Trophoblast cell (in vitro differentiated cells and primary cell): Measurements from ENCODE around the gene ARFGAP3. TPM values are rescaled to one million over a fixed set of nuclear protein-coding genes. Genes with fewer than 3 reads are reported as not detected.
A peak's percentile ranks its signal among the peaks of the same experiment; 100 is the strongest.

Experiments used
- DNase-seq, 2 donors: peaks; one replicate each; pipeline ENCODE4 v3.0.0-alpha.2; 2016
- H2AFZ ChIP-seq: 2 replicates; pipeline ENCODE4 v1.6.1; 2013; ENCODE audit warnings: low read length, moderate library complexity, mild to moderate bottlenecking; ENCODE audit not compliant: insufficient read depth, poor library complexity
- H2AK5ac ChIP-seq: 2 replicates; pipeline ENCODE4 v1.6.1; 2013; ENCODE audit warnings: mild to moderate bottlenecking, low read length
- H2BK120ac ChIP-seq: 2 replicates; pipeline ENCODE4 v1.6.1; 2013; ENCODE audit warnings: low read length, mild to moderate bottlenecking, moderate library complexity; ENCODE audit not compliant: insufficient read depth, poor library complexity
- H2BK12ac ChIP-seq: 2 replicates; pipeline ENCODE4 v1.6.1; 2013; ENCODE audit warnings: mild to moderate bottlenecking, low read length, moderate library complexity
- H2BK5ac ChIP-seq: 2 replicates; pipeline ENCODE4 v1.6.1; 2013; ENCODE audit warnings: low read length, low read depth, moderate library complexity, mild to moderate bottlenecking; ENCODE audit not compliant: poor library complexity
- H3K14ac ChIP-seq: 2 replicates; pipeline ENCODE4 v1.6.1; 2013; ENCODE audit warnings: mild to moderate bottlenecking, low read length
- H3K18ac ChIP-seq: 2 replicates; pipeline ENCODE4 v1.6.1; 2013; ENCODE audit warnings: mild to moderate bottlenecking, low read length
- H3K23ac ChIP-seq: 2 replicates; pipeline ENCODE4 v1.6.1; 2013; ENCODE audit warnings: low read length
- H3K27ac ChIP-seq: 2 replicates; pipeline ENCODE4 v1.5.1; 2013; ENCODE audit warnings: low read depth, mild to moderate bottlenecking, inconsistent platforms, low read length, moderate library complexity
- H3K27me3 ChIP-seq: 2 replicates; pipeline ENCODE4 v1.6.1; 2013; ENCODE audit warnings: inconsistent platforms, mild to moderate bottlenecking, low read length, moderate library complexity; ENCODE audit not compliant: insufficient read depth
- H3K36me3 ChIP-seq, 2 experiments: 1 replicate in 1 of 2; 2 replicates in 1 of 2; pipeline ENCODE4 v1.6.1; 2013; ENCODE audit warnings: low read length in 2 of 2, mild to moderate bottlenecking in 2 of 2, moderate library complexity in 1 of 2; ENCODE audit not compliant: insufficient read depth in 2 of 2, control insufficient read depth in 1 of 2
- H3K4ac ChIP-seq: 2 replicates; pipeline ENCODE4 v1.6.1; 2013; ENCODE audit warnings: low read depth, mild to moderate bottlenecking, low read length, moderate library complexity
- H3K4me1 ChIP-seq, 2 experiments: 1 replicate in 1 of 2; 2 replicates in 1 of 2; pipeline ENCODE4 v1.6.1; 2013; ENCODE audit warnings: low read length in 2 of 2, mild to moderate bottlenecking in 2 of 2, moderate library complexity in 1 of 2; ENCODE audit not compliant: insufficient read depth in 2 of 2, control insufficient read depth in 1 of 2
- H3K4me2 ChIP-seq: 2 replicates; pipeline ENCODE4 v1.6.1; 2013; ENCODE audit warnings: inconsistent platforms, mild to moderate bottlenecking, low read length, moderate library complexity
- H3K4me3 ChIP-seq: 2 replicates; pipeline ENCODE4 v1.5.1; 2013; ENCODE audit warnings: mild to moderate bottlenecking, low read depth, low read length, inconsistent platforms
- H3K79me1 ChIP-seq: one replicate; pipeline ENCODE4 v1.6.1; 2013; ENCODE audit warnings: low read length
- H3K79me2 ChIP-seq: 2 replicates; pipeline ENCODE4 v1.6.1; 2013; ENCODE audit warnings: low read length, mild to moderate bottlenecking; ENCODE audit not compliant: control insufficient read depth, insufficient read depth, poor library complexity
- H3K9ac ChIP-seq: 2 replicates; pipeline ENCODE4 v1.6.1; 2013; ENCODE audit warnings: mild to moderate bottlenecking, low read length
- H3K9me3 ChIP-seq: 2 replicates; pipeline ENCODE4 v1.6.1; 2013; ENCODE audit warnings: low read depth, mild to moderate bottlenecking, control low read depth, inconsistent platforms, low read length; ENCODE audit not compliant: insufficient read depth
- H4K12ac ChIP-seq: 2 replicates; pipeline ENCODE4 v1.6.1; 2013; ENCODE audit warnings: low read depth, mild to moderate bottlenecking, low read length, moderate library complexity
- H4K8ac ChIP-seq: 2 replicates; pipeline ENCODE4 v1.6.1; 2013; ENCODE audit warnings: low read depth, mild to moderate bottlenecking, low read length, moderate library complexity
- H4K91ac ChIP-seq: one replicate; pipeline ENCODE4 v1.6.1; 2013; ENCODE audit warnings: low read depth, mild to moderate bottlenecking, low read length, moderate library complexity
- WGBS: extraction: QIAGEN DNeasy Blood & Tissue Kit; methylation state at CpG from one replicate; pipeline ENCODE4 v1.1.7; 2013; ENCODE audit warnings: missing lambda C conversion rate; ENCODE audit not compliant: insufficient read length, insufficient coverage; ENCODE audit errors: extremely low coverage; 5-methylcytosine and 5-hydroxymethylcytosine counted together
- polyA plus RNA-seq: library from polyadenylated mRNA; stranded (reverse); fragments of 200-250 nt; gene quantifications from 2 replicates; pipeline ENCODE4 v1.2.3, GENCODE V29; 2013

Gene ARFGAP3, protein sequence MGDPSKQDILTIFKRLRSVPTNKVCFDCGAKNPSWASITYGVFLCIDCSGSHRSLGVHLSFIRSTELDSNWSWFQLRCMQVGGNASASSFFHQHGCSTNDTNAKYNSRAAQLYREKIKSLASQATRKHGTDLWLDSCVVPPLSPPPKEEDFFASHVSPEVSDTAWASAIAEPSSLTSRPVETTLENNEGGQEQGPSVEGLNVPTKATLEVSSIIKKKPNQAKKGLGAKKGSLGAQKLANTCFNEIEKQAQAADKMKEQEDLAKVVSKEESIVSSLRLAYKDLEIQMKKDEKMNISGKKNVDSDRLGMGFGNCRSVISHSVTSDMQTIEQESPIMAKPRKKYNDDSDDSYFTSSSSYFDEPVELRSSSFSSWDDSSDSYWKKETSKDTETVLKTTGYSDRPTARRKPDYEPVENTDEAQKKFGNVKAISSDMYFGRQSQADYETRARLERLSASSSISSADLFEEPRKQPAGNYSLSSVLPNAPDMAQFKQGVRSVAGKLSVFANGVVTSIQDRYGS
- polyA plus RNA-seq, result 35.4 and 35.7 TPM in 2 replicates

- peak within 1 kb of the TSS; percentile 96 for H3K14ac ChIP-seq
- H3K4me2 ChIP-seq, result peak within 1 kb of the TSS; percentile 77
- H3K9me3 ChIP-seq, result peaks cover 2% of the 10 kb centered on the region
- H3K4ac ChIP-seq, result peak within 1 kb of the TSS; percentile 84
- H3K79me1 ChIP-seq, result peaks cover 11% of the 10 kb centered on the region
- H3K4me3 ChIP-seq, result peak within 1 kb of the TSS; percentile 92
- no peaks in the 10 kb centered on the region for H3K36me3 ChIP-seq
- peak within 1 kb of the TSS; percentile 87 for H3K18ac ChIP-seq
- H2AK5ac ChIP-seq, result peak within 1 kb of the TSS; percentile 68
- H3K23ac ChIP-seq, result no peak within 1 kb of the TSS
- WGBS, result no CpG with 5 or more reads among the region's 111 CpGs
- peak within 1 kb of the TSS; percentile 83 for H2AFZ ChIP-seq
- peak within 1 kb of the TSS; percentile 78 for H2BK5ac ChIP-seq
- peaks cover 0 to 2% of the 10 kb centered on the region in 2 experiments for H3K4me1 ChIP-seq
- no peaks in the 10 kb centered on the region for H3K27me3 ChIP-seq
- peak within 1 kb of the TSS; percentile 78 for H2BK120ac ChIP-seq
- H4K12ac ChIP-seq, result peak within 1 kb of the TSS; percentile 95
- peak within 1 kb of the TSS; percentile 91 for H3K27ac ChIP-seq
- H3K9ac ChIP-seq, result peak within 1 kb of the TSS; percentile 86
- peak within 1 kb of the TSS; percentile 94 for H4K8ac ChIP-seq
- peak within 1 kb of the TSS; percentile 91 for H4K91ac ChIP-seq
- H2BK12ac ChIP-seq, result peak within 1 kb of the TSS; percentile 6
- peaks cover 4% of the 10 kb centered on the region for H3K79me2 ChIP-seq
- peak; percentile 95 to 97 for DNase-seq
Observed at GRCh38 chr22:42856865-42857704, at the start of gene ARFGAP3. ARFGAP3 (minus strand) TSS chr22:42857273; CDS start chr22:42857182, 91 bp downstream.

- no peak for DNase-seq
- H3K14ac ChIP-seq, result no peak overlapping the region
- H4K12ac ChIP-seq, result no peak overlapping the region
- H3K27ac ChIP-seq, result no peak overlapping the region
- H2BK120ac ChIP-seq, result no peak overlapping the region
- H3K23ac ChIP-seq, result peak overlapping the region; percentile 23
- no peak overlapping the region for H2BK5ac ChIP-seq
- no peak overlapping the region for H3K4ac ChIP-seq
- H3K36me3 ChIP-seq, result peaks cover 39 to 50% of the 10 kb centered on the region in 2 experiments
- no peak overlapping the region for H2BK12ac ChIP-seq
- WGBS, result no CpG with 5 or more reads among the region's 5 CpGs
- no peak overlapping the region for H2AK5ac ChIP-seq
- H4K8ac ChIP-seq, result no peak overlapping the region
- H2AFZ ChIP-seq, result no peak overlapping the region
- no peaks in the 10 kb centered on the region for H3K27me3 ChIP-seq
- H3K9me3 ChIP-seq, result no peaks in the 10 kb centered on the region
- no peak overlapping the region for H3K18ac ChIP-seq
- no peak overlapping the region for H3K4me3 ChIP-seq
- H4K91ac ChIP-seq, result no peak overlapping the region
- no peak overlapping the region for H3K9ac ChIP-seq
- no peaks in the 10 kb centered on the region for H3K79me2 ChIP-seq
- H3K79me1 ChIP-seq, result no peaks in the 10 kb centered on the region
- H3K4me1 ChIP-seq, result no peaks in the 10 kb centered on the region
- H3K4me2 ChIP-seq, result no peak overlapping the region
Observed at GRCh38 chr22:42905702-42906183, 48.7 kb upstream of the ARFGAP3 start.

GRCh38 chr22:42905217-42905616 lies 48.1 kb upstream of the ARFGAP3 start:
- H2BK5ac ChIP-seq, result no peak overlapping the region
- no peak overlapping the region for H2AK5ac ChIP-seq
- no peaks in the 10 kb centered on the region for H3K79me2 ChIP-seq
- peaks cover 34 to 45% of the 10 kb centered on the region in 2 experiments for H3K36me3 ChIP-seq
- no peak overlapping the region for H2BK12ac ChIP-seq
- H3K27ac ChIP-seq, result no peak overlapping the region
- no peak overlapping the region for H3K9ac ChIP-seq
- no peak overlapping the region for H4K91ac ChIP-seq
- no peaks in the 10 kb centered on the region for H3K79me1 ChIP-seq
- H4K8ac ChIP-seq, result no peak overlapping the region
- H3K14ac ChIP-seq, result no peak overlapping the region
- no peaks in the 10 kb centered on the region for H3K9me3 ChIP-seq
- H3K4me1 ChIP-seq, result no peaks in the 10 kb centered on the region
- no peaks in the 10 kb centered on the region for H3K27me3 ChIP-seq
- no peak overlapping the region for H3K18ac ChIP-seq
- WGBS, result no CpG with 5 or more reads among the region's 13 CpGs
- no peak overlapping the region for H3K4me3 ChIP-seq
- no peak overlapping the region for H3K4ac ChIP-seq
- H3K23ac ChIP-seq, result no peak overlapping the region
- H4K12ac ChIP-seq, result no peak overlapping the region
- no peak overlapping the region for H2BK120ac ChIP-seq
- DNase-seq, result no peak
- no peak overlapping the region for H3K4me2 ChIP-seq
- H2AFZ ChIP-seq, result no peak overlapping the region

DNA sequence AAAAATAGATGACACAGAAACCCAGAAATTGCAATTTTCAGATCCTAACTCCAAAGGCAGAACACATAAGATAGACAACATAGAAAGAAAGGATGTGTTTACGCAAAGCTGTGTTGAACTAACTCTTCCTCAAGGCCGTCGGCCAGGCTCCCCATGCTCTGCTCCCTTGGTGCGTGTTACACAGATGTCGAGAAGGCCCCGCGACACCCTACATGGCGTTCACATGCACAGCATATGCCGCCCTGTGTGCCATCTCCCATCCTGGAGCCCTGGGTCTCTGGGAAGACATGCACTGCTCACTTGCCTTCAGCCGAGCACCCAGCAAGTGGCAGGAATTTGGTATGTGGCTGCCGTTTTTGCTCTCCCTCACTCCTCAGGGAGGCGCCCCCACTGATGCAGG lies 47.0 kb upstream of the ARFGAP3 start:
- no peaks in the 10 kb centered on the region for H3K9me3 ChIP-seq
- H3K4me1 ChIP-seq, result no peaks in the 10 kb centered on the region
- no CpG with 5 or more reads among the region's 12 CpGs for WGBS
- peaks cover 31 to 39% of the 10 kb centered on the region in 2 experiments for H3K36me3 ChIP-seq
- no peak overlapping the region for H3K4me3 ChIP-seq
- no peak overlapping the region for H2BK12ac ChIP-seq
- H4K12ac ChIP-seq, result no peak overlapping the region
- H3K9ac ChIP-seq, result no peak overlapping the region
- no peak overlapping the region for H4K8ac ChIP-seq
- H3K18ac ChIP-seq, result no peak overlapping the region
- H2AK5ac ChIP-seq, result no peak overlapping the region
- no peak overlapping the region for H3K14ac ChIP-seq
- no peak overlapping the region for H2BK120ac ChIP-seq
- H3K79me2 ChIP-seq, result peaks cover 2% of the 10 kb centered on the region
- no peak overlapping the region for H3K4ac ChIP-seq
- no peak for DNase-seq
- no peak overlapping the region for H3K27ac ChIP-seq
- no peak overlapping the region for H3K4me2 ChIP-seq
- no peak overlapping the region for H2AFZ ChIP-seq
- no peak overlapping the region for H3K23ac ChIP-seq
- H3K79me1 ChIP-seq, result no peaks in the 10 kb centered on the region
- no peak overlapping the region for H2BK5ac ChIP-seq
- H3K27me3 ChIP-seq, result no peaks in the 10 kb centered on the region
- H4K91ac ChIP-seq, result no peak overlapping the region
